Stomach (tissue), 9 donors: ENCODE measurements around the gene SMAD9. TPM values are rescaled to one million over a fixed set of nuclear protein-coding genes. Genes with fewer than 3 reads are reported as not detected.
A peak's percentile ranks its signal among the peaks of the same experiment; 100 is the strongest.

Source experiments
- DNase-seq, 2 donors: peaks; one replicate each; pipeline versions ENCODE4 v3.0.0 to v3.0.0-alpha.2; 2013 to 2019
- H3K27ac ChIP-seq, 5 donors: fragments of 200-600 bp in 4 of 5; sonication (generic) in 4 of 5; one replicate each; pipeline ENCODE4 v1.5.1; 2013 to 2019; ENCODE audit warnings: mild to moderate bottlenecking in 1 of 5, moderate library complexity in 1 of 5
- H3K27me3 ChIP-seq, 3 donors: fragments of 200-600 bp; sonication (generic); one replicate each; pipeline ENCODE4 v1.5.1; 2017 to 2019; ENCODE audit warnings: mixed run types in 1 of 3
- H3K36me3 ChIP-seq, 4 donors: fragments of 200-600 bp; sonication (generic); 1 replicate in 3 of 4; 2 replicates in 1 of 4; pipeline ENCODE4 v1.5.1; 2016 to 2019
- H3K4me1 ChIP-seq, 4 donors: fragments of 200-600 bp; sonication (generic); one replicate each; pipeline ENCODE4 v1.5.1; 2016 to 2019
- H3K4me3 ChIP-seq, 4 donors: fragments of 200-600 bp; sonication (generic) in 3 of 4; one replicate each; pipeline ENCODE4 v1.5.1; 2016 to 2019; ENCODE audit warnings: mild to moderate bottlenecking in 1 of 4
- H3K9me3 ChIP-seq, 4 donors: fragments of 200-600 bp; sonication (generic); one replicate each; pipeline ENCODE4 v1.5.1; 2016 to 2019
- EP300 ChIP-seq: sonication (generic); formaldehyde crosslinking; IDR thresholded peaks from one replicate; pipeline ENCODE4 v1.6.1; 2017; ENCODE audit warnings: antibody characterized with exemption
- POLR2A ChIP-seq, 4 donors: fragments of 450-650 bp; IDR thresholded peaks; one replicate each; pipeline ENCODE4 v1.6.1; 2016; ENCODE audit warnings: antibody characterized with exemption in 4 of 4, control low read depth in 2 of 4, mild to moderate bottlenecking in 1 of 4, moderate library complexity in 1 of 4
- POLR2AphosphoS5 ChIP-seq, 3 donors: sonication (generic); formaldehyde crosslinking; IDR thresholded peaks; one replicate each; pipeline ENCODE4 v1.6.1; 2016; ENCODE audit warnings: antibody characterized with exemption in 3 of 3
- WGBS, 5 donors: extraction: QIAGEN DNeasy Blood & Tissue Kit in 3 of 5; methylation state at CpG; one replicate each; pipeline versions ENCODE4 v1.1.5 to v1.1.7; 2013 to 2018; 5-methylcytosine and 5-hydroxymethylcytosine counted together
- intact Hi-C: fragments of 100-400 bp; cut with DNase I; formaldehyde crosslinking; loops from one replicate; pipeline ENCODE4 v1.15.1; 2023; ENCODE audit warnings: low total_unique reads
- polyA plus RNA-seq, 3 donors: library from polyadenylated mRNA; stranded (reverse); fragments of 200-250 nt; gene quantifications; one replicate each; pipeline ENCODE4 v1.2.3, GENCODE V29; 2013
- total RNA-seq, 5 donors: library from RNA; depleted of rRNA; stranded (reverse); fragments of >200 nt; gene quantifications; one replicate each; pipeline versions ENCODE4 v1.1.0 to v1.2.3, GENCODE V29; 2014 to 2016
- TF ChIP-seq, protein P1 (sequence below), 7 experiments: fragments of 450-650 bp in 4 of 7; fragments of 200-600 bp in 3 of 7; sonication (generic) in 3 of 7; IDR thresholded peaks; one replicate each; pipeline ENCODE4 v1.5.1; 2016 to 2019; ENCODE audit warnings: antibody characterized with exemption in 7 of 7, control low read depth in 2 of 7, mild to moderate bottlenecking in 1 of 7
- donor health status: healthy with polysubstance abuse.
- donor health status: Bipolar disorder and iron deficiency.
- donor health status: healthy.

The SMAD9 gene
- total and polyA plus RNA-seq, 8 donors = 1.6 to 21.5 (median 8.1) TPM

DNA sequence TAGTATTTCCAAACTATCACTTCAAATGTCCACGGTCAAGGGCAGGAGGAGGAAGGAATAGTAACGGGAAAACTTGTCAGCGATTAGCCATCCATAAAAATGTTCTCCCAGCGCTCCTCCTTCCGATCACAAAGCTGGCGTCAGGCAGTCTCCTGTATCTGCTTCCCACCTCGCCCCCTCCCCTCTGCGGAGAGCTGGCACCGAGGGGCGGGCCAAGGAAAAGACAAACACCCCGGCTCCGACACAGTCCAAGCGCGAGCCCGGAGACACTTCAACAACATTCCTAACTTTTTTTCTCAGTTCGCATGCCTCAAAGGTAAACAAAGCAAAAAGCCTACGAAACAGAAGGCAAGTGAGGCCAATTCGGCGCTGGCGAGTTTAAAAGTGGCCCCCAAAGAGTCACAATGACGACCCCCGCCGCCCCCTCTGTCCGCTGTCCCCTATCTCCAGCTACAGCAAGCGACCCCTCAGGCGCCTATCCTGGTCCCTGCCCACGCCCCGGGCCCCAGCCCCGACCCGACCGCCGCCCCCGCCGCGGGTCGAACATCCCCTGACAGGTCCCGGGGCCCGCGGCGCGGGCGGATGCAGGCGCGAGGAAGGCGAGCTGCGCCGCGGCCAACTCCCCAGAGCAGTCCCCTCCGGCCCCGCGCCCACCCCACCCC lies 736 bp downstream of the SMAD9 start:
- DNase-seq = peak; percentile 39 to 77
- peak overlapping the region; percentile 59 to 88 (median 73) for H3K27ac ChIP-seq
- H3K4me3 ChIP-seq = peak overlapping the region; percentile 64 to 82 (median 70)
- 1 to 2% (median 2%) methylated on average over 28 to 51 of the region's 51 CpGs for WGBS, 5 donors
- TF ChIP-seq POLR2A (IDR thresholded peaks at IDR 0.05) = no peak
- no peak for TF ChIP-seq EP300
- peak in 2 of 3 donors; percentile 20 to 32 for TF ChIP-seq POLR2AphosphoS5 (IDR thresholded peaks at IDR 0.05)
- TF ChIP-seq, protein P1, sequence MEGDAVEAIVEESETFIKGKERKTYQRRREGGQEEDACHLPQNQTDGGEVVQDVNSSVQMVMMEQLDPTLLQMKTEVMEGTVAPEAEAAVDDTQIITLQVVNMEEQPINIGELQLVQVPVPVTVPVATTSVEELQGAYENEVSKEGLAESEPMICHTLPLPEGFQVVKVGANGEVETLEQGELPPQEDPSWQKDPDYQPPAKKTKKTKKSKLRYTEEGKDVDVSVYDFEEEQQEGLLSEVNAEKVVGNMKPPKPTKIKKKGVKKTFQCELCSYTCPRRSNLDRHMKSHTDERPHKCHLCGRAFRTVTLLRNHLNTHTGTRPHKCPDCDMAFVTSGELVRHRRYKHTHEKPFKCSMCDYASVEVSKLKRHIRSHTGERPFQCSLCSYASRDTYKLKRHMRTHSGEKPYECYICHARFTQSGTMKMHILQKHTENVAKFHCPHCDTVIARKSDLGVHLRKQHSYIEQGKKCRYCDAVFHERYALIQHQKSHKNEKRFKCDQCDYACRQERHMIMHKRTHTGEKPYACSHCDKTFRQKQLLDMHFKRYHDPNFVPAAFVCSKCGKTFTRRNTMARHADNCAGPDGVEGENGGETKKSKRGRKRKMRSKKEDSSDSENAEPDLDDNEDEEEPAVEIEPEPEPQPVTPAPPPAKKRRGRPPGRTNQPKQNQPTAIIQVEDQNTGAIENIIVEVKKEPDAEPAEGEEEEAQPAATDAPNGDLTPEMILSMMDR (IDR thresholded peaks at IDR 0.05) = no peak
- no peaks in the 10 kb centered on the region for H3K9me3 ChIP-seq
- intact Hi-C loops = no loop called here
- H3K4me1 ChIP-seq = peaks cover 11 to 51% (median 24%) of the 10 kb centered on the region in 4 donors
- H3K27me3 ChIP-seq = peaks cover 0 to 35% (median 0%) of the 10 kb centered on the region in 3 donors
- no peaks in the 10 kb centered on the region for H3K36me3 ChIP-seq

DNA sequence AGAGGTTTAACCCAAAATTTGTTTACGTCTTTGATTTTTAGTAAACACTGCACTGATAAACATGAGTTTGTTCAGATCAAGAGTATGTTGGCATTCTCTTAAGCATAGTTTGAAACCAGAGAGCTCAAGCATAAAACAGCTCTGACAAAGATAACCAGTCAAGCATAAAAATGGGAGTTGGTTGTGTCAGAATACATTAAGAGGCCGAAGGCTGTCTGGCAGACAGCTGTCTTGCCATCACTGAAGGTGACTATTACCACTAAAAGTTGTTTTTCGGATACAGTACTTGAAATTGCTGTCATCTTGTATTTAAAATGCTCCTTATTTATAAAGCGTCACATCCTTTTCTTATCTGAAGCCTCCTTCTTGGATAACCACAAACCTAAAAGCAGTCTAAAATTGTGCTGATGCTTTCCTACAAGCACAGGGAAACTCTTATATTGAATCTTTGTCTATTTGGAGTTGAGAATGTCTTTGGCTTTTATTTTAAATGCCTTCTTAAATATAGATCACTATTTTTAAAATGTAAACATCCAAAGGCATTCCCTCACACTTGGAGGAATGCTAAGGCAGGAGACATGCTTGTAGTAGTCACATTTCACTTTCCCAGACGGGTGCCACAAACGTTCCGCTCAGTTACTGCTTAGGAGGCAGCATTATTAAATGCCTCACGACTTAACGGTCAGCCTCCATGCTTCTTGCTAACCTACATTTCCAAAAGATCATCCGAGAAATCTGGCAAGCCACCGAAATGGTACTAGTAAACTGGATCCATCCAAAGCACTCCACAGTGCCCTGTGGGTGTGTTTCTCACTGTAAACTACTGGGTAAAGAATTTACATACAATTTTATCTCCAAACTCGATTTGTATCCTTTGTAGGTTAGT lies 1.5 kb downstream of the SMAD9 start:
- 27 to 37% (median 34%) methylated on average over 12 of the region's 12 CpGs for WGBS, 5 donors
- peaks cover 0 to 35% (median 0%) of the 10 kb centered on the region in 3 donors for H3K27me3 ChIP-seq
- DNase-seq = peak in 1 of 2 donors; percentile 38
- H3K36me3 ChIP-seq = no peaks in the 10 kb centered on the region
- TF ChIP-seq POLR2A (IDR thresholded peaks at IDR 0.05) (no peak), POLR2AphosphoS5 (IDR thresholded peaks at IDR 0.05) (no peak), EP300 (no peak)
- TF ChIP-seq, protein P1 (IDR thresholded peaks at IDR 0.05) = no peak
- H3K4me1 ChIP-seq = peaks cover 11 to 58% (median 25%) of the 10 kb centered on the region in 4 donors
- intact Hi-C loops = no loop called here
- peak overlapping the region; percentile 64 to 82 (median 70) for H3K4me3 ChIP-seq
- H3K27ac ChIP-seq = peak overlapping the region in 4 of 5 donors; percentile 71 to 88 (median 80)
- no peaks in the 10 kb centered on the region for H3K9me3 ChIP-seq

DNA sequence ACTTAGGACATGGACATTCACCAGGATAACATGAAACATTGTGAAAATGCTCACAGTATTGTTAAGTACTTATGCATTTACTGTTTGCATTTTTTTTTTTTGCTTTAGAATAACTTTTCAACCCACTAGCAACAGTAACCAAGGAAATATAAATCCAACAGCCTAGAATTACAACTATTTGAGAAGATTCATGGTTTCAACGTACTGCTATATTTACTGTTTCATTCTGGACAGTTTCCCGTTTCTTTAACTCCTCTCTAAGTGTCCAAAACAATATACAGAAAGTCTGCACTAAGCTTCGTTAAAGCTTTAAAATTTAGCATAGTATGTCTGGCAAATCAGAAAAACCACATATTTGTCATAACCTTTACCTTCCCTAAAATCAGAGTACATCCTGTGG lies 2.7 kb downstream of the SMAD9 start:
- Histone ChIP-seq H3K4me1 (peaks cover 11 to 69% (median 31%) of the 10 kb centered on the region in 4 donors), H3K36me3 (no peaks in the 10 kb centered on the region), H3K27me3 (peaks cover 0 to 35% (median 0%) of the 10 kb centered on the region in 3 donors), H3K9me3 (no peaks in the 10 kb centered on the region), H3K4me3 (no peak overlapping the region), H3K27ac (peak overlapping the region in 1 of 5 donors; percentile 3)
- WGBS, 5 donors = 63 to 77% (median 67%) methylated on average over 3 of the region's 3 CpGs
- intact Hi-C loops = no loop called here
- DNase-seq = peak in 1 of 2 donors; percentile 47
- TF ChIP-seq EP300 (no peak), POLR2AphosphoS5 (IDR thresholded peaks at IDR 0.05) (no peak), POLR2A (IDR thresholded peaks at IDR 0.05) (no peak)
- TF ChIP-seq, protein P1 (IDR thresholded peaks at IDR 0.05) = no peak

DNA sequence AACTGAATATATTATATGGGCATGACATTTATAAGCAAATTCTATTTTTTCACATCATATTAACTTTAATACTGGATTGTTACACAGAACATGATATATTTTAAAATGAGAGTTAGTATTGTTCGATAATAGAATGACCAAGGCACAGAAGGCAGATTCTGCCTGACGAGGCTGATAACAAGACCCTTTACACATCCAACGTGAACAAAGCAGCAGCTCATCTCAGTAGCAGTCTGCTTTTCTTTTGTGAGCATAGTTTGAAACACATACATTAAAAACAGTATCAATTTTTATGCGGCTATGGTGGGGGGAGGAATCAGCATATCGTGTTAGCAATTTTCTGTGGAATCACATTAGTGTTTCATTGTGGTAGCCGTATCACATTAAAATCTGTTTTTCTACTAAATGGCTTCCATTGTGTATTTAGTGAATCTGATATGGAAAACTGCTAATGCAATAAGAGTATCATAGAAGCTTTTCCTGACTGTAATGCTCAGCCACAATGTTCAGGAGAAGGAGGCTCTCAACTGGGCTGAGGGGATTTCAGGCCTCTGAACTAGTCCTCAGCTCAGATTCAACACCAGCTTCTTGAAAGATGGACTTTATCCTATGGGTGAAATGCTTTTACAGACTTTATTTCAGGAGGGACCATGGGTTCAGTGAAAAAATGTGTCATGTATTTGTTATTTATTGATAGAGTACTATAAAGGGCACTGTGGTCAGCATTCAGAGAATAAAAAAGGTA lies 4.0 kb downstream of the SMAD9 start:
- intact Hi-C loops = no loop called here
- H3K4me1 ChIP-seq = peaks cover 11 to 66% (median 31%) of the 10 kb centered on the region in 4 donors
- TF ChIP-seq POLR2AphosphoS5 (IDR thresholded peaks at IDR 0.05) (no peak), EP300 (no peak), POLR2A (IDR thresholded peaks at IDR 0.05) (no peak)
- TF ChIP-seq, protein P1 (IDR thresholded peaks at IDR 0.05) = no peak
- H3K9me3 ChIP-seq = no peaks in the 10 kb centered on the region
- no peak overlapping the region for H3K4me3 ChIP-seq
- H3K27me3 ChIP-seq = peaks cover 0 to 35% (median 0%) of the 10 kb centered on the region in 3 donors
- DNase-seq = no peak
- H3K36me3 ChIP-seq = no peaks in the 10 kb centered on the region
- WGBS, 5 donors = 90 to 93% (median 92%) methylated on average over 6 of the region's 6 CpGs
- no peak overlapping the region for H3K27ac ChIP-seq
